NOMO-1 treated with dmso at 0.1 percent for 144 hours (cell line): Measurements from ENCODE around the gene ATP2B2.

Source experiments
- DNase-seq: peaks from one replicate; lab custom pipeline; 2025; ENCODE audit not compliant: unreplicated experiment; lab: John Stamatoyannopoulos, UW

ATP2B2 gene

DNA sequence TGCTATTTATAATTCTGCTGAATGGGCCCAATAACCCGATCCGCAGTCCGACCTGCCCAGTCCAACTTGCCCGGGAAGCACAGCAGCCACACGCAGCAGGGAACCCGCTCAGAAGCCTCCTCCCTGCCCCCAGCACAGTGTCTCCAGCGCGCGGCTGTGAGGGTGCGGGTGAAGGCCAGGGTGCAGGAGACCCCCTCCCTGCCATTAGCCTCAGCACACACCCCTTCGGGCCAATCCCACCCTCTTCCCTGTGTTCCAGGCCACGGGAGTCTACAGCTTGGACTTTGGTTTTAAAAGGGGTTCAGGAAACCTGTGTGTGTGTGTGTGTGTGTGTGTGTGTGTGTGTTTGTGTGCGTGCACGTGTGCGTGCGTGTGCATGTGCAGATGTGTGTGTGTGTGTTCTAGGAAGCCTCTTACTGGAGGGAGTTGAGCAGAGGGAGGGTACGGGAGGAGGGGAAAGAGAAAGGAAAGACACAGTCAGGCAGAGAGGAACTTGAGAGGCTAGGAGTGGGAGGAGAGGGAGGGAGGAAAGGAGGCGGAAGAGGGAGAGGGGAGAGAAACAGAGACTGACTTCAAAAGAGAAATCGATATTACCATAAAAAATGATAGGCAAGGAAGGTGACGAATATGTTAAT, 34.2 kb downstream of the ATP2B2 start:
- DNase-seq = no peak

DNA sequence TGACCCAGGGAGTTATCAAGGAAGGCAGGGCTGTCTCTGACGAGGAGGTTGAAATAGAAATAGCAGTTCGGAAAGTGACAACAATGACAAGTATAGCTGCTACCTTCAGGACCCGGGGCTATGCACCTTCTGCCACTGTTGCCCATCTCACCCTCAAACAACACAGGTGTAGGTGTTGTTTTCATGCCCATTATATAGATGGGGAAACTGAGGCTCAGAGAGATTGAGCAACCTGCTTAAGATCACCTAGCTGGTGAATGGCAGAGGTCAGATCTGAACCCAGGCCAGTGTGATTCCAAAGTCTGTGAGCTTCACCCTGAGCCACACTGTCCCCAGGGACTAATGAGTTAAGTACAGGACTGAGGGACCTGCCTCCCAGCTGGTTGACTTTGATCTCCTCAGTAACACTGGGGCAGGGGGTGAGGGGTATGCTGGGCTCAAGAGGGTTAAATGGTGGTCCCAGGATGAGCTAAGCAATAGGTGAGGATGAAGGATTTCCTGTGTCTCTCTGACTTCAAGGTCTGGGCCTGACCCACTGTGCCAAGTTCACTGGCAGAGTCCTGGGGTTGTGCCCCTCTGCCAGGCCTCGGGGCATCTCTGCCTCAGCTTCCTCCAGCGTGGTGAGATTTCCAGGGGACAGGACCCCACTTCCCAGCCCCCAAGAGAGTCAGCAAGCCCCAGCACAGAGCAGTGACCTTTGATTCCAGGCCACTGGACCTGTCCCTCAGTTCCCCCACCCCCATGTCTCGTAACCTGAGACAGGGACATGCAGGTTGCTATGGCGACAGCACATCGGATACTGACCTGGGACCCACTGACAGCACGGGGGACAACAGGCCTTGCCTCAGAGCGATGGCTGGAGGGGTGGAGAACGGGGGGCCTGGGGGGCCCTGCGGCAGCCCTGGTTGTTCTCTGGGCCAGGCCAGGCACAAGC, 35.0 kb downstream of the ATP2B2 start:
- DNase-seq = no peak

DNA sequence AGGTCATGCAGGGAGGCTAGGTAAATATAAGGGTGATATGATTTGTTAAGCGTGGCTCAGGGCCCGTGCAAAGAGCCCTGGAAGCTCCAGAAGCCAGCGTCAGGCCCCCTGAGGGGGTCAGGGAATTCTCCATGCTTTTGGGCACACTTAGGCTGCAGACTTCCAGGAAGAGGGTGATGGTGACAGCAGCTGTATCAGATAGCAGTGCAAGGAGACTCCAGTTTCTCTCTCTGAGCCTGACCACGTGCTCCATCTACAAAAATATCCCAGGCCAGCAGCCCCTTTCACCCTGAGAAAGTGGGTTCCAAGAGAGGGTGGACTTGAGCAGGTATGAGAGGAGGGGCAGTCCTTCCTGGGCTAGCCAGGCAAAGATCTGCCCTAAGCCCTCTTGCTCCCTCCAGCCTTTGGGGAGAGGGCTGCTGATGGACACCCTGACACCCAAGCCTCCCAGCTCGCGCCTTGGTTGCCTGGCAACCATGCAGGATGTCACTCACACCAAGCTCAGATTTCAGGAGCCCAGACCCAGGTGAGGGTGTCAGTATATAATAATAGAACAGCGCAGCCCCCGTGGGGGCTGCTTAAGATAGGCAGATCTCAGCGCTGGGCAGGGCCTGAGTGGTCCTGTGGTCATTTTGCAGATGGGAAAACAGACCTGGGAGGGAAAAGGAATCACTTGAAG, 35.8 kb downstream of the ATP2B2 start:
- no peak for DNase-seq

DNA sequence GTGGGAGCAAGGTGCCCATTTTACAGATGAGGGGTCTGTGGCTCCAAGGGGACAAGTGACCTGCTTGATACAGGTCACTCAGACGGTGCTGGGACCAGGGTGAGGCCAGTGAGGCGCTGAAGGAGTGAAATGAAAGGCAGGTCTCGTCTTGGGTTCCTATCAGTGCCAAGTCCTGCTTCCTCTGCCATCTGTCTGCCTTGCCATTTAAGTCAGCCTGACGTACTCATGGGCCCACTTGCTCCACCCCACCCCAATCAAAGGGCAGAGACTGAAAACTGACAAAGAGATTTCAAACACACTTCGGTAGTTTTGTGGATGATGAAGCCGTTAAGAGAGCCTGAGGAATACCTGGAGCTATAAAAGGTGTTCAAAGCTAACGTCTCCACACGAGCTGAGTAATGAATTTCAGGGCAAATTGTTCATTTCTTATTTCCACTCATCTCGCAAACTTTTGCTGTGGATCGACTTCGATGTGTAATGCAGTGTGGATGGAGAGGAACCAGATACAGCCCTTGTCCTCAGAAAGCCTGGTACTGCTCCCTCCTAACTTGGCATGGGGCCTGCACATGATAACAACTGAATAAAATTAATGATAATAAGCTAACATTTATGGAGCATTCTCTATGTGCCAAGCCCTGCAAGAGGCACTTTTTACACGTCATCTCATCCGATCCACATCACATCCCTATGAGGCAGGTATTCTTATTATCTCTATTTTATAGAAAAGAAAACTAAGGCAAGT, 36.6 kb downstream of the ATP2B2 start:
- DNase-seq = no peak

DNA sequence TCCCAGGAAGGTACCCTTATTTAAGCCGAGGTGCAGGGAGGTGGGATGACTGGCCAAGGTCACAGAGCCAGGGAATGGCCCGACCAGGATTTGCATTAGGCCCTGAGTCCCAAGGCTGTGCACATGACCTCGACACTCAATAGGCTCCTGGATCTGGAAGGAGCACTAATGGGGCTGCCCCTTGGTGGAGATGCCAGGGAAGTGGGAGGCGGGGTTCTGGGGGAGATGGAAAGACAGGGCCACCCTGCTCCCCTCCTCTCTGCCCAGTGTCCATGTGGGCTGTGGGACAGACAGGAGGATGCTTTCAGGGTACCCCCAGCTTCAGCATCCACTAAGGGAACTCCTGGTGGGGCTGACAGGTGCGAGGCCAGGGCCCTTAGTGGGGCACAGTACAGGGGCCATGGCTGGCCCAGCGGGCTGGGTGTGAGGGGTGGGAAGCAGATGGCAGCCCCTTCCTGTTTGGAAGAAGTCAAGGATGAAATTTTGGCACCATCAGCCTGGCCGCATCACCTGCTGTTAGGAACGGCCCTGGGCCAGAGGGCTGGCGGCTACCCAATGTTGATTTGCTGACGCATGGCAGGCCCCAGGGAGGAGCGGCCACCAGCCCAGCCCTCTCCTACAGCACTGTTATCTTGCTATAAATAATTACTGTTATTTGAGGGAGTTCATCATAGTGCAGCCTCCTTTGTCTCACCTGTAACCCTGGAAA, 37.3 kb downstream of the ATP2B2 start:
- DNase-seq = no peak

DNA sequence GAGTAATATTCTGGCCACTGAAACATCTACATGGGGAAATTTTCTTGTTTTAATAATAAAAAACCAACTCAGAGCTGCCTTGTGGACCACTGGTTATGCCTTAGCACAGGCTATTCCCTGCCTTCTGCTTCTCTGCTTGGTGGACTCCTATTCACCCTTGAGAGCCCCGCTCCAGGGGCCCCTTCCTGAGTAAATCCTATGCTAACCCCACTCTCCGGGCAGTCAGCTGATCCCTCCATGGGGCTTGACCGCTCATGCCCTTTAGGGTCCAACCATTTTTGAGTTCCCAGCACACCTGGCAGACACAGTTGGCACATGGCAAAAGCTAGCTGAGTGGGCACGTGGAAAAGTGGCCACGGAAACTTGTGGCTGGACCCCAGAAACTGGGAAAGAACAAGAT, 38.2 kb downstream of the ATP2B2 start:
- DNase-seq = no peak

DNA sequence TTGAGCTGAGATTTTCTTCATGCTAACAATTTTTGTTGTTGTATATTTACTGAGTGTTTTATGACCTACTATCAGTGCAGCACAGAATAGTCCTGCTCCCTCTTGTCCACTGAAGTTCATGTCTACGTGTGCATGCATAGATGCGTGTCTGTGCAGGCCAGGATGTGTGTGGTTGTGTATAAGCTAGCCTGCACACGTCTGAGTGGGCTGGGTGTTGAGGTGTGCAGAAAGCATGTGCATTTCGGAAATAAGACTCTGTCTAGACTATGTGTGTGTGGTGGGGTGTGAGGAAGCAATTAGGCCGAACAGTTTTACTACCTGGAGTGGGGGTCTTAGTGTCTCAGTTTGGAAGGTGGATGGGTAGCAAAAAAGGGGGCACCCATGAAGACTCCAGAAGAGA, 39.2 kb downstream of the ATP2B2 start:
- DNase-seq = no peak

DNA sequence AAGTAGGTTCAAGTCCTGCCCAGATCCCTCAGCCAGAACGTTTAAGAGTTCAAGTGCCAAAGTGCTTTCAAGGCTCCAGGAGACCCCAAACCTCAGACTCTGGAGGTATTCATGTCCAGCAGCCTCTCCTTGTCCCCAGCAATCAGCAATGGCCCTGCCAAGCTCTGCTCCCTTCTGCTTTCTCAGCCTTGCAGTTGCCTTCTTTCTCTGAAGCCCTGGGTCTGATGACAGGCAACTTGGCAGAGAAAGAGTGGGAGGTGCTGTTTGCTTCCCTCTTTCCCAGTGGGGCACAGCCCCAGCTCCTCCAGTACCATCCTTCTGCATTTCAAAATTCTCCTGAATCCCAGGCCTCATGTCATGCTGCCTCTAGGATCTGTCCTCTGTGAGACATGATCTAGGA, 40.2 kb downstream of the ATP2B2 start:
- DNase-seq = no peak

DNA sequence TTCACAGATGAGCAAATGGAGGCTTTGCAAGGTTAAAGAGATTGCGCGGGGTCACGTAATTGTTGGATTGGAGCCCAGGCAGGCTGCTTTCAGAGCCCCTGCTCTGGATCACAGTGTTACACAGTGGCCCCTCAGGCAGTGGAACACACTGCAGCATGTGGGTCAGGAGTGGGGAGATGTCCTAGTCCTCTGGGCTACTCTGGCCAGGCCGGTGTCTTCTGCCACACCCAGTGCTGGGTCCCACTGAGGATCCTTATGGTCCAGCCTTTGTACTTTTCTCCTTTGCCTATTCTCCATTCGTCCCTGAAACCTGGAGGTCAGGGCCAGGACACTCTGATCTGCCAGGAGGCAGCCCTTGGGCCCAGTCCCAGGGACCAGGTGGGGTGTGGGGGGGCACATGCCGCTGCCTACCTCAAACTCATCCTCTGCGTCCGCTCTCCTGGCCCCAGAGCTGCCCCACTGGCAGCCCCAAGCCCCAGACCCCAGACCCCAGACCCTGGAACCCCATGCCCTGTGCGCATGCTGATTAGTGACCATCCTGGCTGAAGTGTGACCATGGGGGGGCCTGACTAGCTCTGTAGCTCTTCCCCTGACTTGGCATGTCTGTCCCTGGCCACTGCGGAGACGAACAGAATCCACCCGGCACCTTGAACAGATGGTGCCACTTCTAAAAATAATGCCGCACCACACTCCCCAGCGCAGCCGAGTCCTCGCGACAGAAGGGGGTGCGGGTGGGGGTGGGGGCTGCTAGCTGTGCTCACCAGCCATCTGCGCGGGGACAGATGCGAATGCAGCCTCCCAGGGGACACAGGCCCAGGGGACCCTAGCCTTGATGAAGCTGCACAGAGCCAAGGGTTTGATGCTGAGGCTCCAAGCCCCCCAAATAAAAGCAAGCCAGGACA, 41.6 kb downstream of the ATP2B2 start:
- DNase-seq = no peak

DNA sequence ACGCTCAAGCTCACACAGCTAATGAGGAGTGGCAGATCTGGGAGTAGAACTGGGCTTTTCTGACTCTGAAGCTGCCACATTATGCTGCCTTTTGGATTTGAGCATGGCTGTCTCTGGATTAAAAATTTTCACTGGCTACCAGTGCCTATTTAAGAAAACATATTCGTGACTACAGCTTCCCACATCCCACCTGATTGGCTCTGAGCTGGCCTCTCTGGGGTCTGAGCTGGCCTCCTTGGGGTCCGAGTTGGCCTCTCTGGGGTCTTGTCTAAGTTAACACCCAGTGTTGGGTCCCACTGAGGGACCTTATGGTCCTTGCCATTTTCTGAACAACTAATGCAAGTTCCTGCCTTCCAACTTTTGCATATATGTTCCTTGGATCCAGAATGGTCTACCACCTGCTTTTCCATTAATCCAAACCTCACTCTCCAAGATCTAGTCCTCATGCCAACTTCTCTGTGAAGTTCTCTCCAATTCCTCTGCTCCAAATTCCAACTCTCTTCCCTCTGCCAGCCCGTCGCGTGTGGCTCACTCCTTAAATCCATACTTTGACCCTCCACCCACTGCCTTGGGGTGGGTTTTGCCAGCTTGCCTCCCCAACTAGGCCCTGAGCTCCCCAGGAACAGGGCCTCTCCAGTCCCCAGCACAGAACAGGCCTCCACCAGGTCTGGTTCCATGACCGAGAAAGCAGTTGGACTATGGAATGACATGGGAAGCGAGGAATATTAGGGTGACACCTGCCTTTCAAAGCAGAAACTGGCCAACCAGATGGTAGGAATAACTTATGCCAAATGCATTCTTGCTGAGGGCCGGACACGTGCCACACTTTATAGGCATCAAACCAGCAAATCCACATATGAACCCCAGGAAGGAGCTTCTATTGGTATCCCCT, 42.5 kb downstream of the ATP2B2 start:
- no peak for DNase-seq

DNA sequence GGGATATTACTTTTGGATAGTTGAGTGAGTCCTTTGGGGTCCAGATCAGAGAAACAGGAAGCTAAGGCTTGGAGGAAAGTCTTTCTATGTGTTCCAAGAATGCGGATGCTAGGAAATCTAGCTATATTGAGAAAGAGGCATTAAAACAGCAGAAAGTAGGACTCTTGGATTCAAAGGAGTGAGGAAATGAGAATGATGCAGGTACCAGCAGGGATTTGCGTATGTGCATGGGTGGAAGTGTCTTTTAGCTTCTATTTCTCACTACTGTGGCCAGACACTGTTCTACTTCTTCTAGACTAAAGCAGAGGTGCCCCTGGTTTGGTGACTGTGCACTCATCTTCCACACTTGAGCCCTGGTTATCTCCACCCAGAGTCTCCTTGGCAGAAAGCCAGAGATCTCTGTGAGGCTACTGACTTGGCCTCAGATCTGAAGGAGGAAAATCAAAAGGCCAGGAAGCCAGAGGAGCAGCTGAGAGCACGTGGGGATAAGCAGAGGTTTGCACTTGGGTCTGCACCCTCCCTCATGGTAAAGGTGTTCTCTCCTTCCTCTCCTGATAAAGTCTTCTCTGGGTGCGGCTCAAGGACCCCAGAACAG, 44.3 kb downstream of the ATP2B2 start:
- DNase-seq = no peak

DNA sequence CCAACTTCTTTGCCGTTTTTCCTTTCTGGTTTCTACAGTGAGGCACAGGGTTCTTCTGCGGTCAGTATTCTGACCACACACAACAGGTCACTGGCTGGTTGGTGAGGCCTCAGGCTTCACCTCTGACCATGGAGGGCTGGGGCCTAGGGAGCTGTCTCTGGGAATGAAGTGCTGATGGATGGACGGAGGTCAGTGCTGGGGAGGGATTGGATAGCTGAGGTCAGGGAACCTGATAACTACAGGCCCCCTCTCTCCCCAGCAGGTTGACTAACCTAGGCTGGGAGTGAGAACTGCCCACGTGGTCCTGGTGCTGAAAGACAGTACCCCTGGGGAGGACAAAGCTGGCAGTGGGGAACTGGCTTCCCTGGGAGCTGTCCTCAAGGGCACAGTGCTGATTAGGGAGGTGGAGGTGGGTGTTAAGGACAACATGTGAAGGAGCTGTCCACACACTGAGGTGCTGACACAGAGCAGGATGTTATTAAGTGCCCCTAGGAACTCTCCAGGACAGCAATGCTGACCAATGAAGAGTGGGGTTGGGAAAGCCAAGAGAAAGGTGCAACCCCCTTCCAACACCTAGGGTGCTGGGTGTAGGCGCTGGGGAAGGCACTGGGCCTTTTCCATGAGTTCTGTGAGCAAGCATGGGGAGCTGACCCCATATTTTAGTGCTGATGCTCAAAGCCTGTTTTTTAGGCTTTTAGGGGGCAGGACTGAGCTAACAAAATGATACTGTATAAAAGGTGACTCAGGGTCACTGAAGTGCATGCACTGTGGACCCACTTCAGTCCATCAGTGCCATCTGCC, 45.2 kb downstream of the ATP2B2 start:
- peak; percentile 79 for DNase-seq

DNA sequence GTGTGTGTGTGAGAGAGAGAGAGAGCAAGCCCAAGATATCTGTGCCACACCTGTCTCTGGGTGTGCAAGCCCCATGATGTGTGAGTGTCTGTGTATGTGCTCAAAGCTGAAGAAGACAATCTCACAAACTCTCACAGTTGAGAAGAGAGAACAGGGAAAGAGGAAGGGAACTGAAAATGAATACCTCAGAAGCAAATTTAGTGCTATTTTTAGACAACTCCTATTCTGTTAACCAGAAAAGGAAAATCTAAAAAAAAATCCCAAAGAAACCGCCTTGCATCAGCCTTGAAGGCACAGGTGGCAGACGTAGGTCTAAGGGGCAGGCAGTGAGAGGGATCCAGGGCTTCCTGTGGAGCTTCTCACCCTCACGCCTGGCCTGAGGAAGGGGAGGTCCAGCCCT, 47.8 kb downstream of the ATP2B2 start:
- DNase-seq = no peak

DNA sequence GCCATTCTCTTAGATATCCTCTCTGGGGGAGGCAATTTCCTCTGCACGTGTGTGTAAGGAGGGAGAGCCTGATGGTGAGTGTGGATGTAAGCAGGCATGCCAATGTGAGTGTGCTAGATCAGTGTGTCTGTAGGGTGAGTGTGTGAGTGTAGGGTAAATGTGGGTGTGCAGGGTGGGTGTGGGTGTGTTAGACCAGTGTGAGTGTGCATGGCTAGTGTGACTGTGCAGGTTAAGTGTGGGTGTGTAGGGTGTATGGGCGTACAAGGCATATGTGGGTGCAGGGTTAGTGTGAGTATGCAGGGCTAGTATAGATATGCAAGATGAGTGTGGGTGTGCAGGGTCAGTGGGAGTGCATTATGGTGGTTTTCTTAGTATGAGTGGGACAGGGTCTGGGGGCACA, 48.4 kb downstream of the ATP2B2 start:
- DNase-seq = no peak

DNA sequence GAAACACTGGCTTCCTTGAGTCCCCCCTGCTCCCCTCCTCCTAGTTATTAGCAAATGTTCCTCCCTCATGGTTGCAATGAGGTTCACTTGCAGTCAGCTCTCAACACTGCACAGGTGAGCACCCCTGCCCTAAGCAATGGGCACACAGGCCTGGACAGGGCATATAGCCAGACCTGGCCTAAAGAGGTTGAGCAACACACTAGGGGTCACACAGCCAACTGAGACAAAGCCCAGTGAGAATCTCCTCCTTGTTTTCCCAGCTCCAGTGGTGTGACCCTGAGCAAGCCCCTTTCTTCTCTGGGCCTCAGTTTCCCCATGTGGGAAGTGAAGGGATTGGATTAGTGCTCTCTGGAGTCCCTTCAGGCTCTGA, 49.9 kb downstream of the ATP2B2 start:
- no peak for DNase-seq

DNA sequence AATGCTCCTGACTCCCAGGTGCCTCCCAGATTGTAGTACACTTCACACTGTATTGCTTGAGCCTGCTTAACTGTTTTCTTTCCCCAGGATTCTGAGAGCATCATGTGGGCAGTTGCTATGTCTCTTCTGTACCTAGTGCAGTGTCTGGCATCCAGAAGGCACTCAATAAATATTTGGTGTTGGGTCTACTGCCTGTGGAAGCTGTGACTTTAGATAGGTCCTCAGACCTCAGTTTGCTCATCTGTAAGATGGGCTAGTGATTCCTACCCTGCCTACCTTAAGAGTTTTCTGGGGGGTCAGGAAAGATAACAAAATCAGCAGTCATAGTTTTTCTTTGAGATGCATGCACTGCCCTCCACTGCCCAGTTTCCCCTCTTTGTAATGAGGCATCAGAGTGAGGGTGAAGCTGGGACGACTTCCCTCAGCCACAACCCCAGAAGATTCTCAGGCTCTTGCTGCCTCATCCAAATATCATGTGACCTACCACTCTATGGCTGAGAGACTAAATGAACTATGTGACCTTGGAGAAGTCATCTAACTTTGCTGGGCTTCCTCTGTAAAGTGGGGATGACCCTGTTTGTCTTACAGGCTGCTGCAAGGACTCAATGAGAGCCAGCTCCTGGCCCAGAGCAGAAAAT, 50.4 kb downstream of the ATP2B2 start:
- no peak for DNase-seq
